A673 (cell line): ENCODE data around the gene NOC4L. TPM values are rescaled to one million over a fixed set of nuclear protein-coding genes. Genes with fewer than 3 reads are reported as not detected.
"Not testable (repeated sequence)": the region's sequence is repeated elsewhere in the genome, so short reads cannot be mapped to it uniquely, and the experiment has no call there.

Experiments used
- BruUV-seq: library from RNA; stranded (reverse); fragments of 400-500 nt; replicated peaks from 2 replicates; lab custom pipeline; 2021; lab: Mats Ljungman, UMichigan
- CTCF ChIA-PET: fragments of 300-600 bp; sonication (Branson Sonifier 250); formaldehyde crosslinking; loops from one replicate; lab custom pipeline; 2022; ENCODE audit warnings: antibody characterized with exemption; lab: Charles Lee
- POLR2A ChIA-PET: fragments of 300-600 bp; sonication (Branson Sonifier 250); formaldehyde crosslinking; loops from one replicate; lab custom pipeline; 2022; ENCODE audit warnings: antibody characterized with exemption; ENCODE audit not compliant: low non-redundant PET; lab: Charles Lee
- DNase-seq: peaks from one replicate; pipeline ENCODE4 v3.0.0-alpha.2; 2015; ENCODE audit warnings: low spot score
- H3K27ac ChIP-seq: fragments of 200-600 bp; sonication (generic); 2 replicates; pipeline ENCODE4 v1.5.1; 2016; ENCODE audit warnings: mixed run types, low read depth, mild to moderate bottlenecking, mixed read lengths, antibody characterized with exemption, low read length; ENCODE audit not compliant: poor library complexity, severe bottlenecking
- H3K27me3 ChIP-seq: fragments of 200-600 bp; sonication (generic); replicated peaks from 2 replicates; pipeline ENCODE4 v1.6.1; 2017; ENCODE audit warnings: mixed run types, low read depth, mild to moderate bottlenecking, mixed read lengths, antibody characterized with exemption, low read length; ENCODE audit not compliant: insufficient read depth, poor library complexity
- H3K36me3 ChIP-seq: fragments of 200-600 bp; sonication (generic); 2 replicates; pipeline ENCODE4 v1.6.1; 2016; ENCODE audit warnings: mixed run types, mild to moderate bottlenecking, mixed read lengths, antibody characterized with exemption, low read length; ENCODE audit not compliant: insufficient read depth, poor library complexity, severe bottlenecking
- H3K4me1 ChIP-seq: fragments of 200-600 bp; sonication (generic); 2 replicates; pipeline ENCODE4 v1.6.1; 2017; ENCODE audit warnings: mixed run types, mild to moderate bottlenecking, mixed read lengths, antibody characterized with exemption, low read length; ENCODE audit not compliant: insufficient read depth, poor library complexity, severe bottlenecking
- H3K4me3 ChIP-seq: fragments of 200-600 bp; sonication (generic); 2 replicates; pipeline ENCODE4 v1.5.1; 2016; ENCODE audit warnings: low read depth, mixed run types, mild to moderate bottlenecking, mixed read lengths, low read length; ENCODE audit not compliant: poor library complexity, severe bottlenecking
- H3K9me3 ChIP-seq: fragments of 200-600 bp; sonication (generic); 2 replicates; pipeline ENCODE4 v1.6.1; 2016; ENCODE audit warnings: mixed run types, low read depth, mild to moderate bottlenecking, mixed read lengths, antibody characterized with exemption, low read length; ENCODE audit not compliant: poor library complexity, severe bottlenecking
- CTCF ChIP-seq: fragments of 300-800, 200-600 bp; sonication (generic); conservative IDR thresholded peaks from 2 replicates; pipeline ENCODE4 v1.5.1; 2017; ENCODE audit warnings: low read depth, mild to moderate bottlenecking, antibody characterized with exemption, low read length, moderate library complexity, mixed read lengths
- EZH2 ChIP-seq: fragments of 200-600 bp; sonication (generic); IDR thresholded peaks from 2 replicates; pipeline ENCODE4 v1.6.1; 2017; ENCODE audit warnings: borderline replicate concordance, low read depth, mild to moderate bottlenecking, mixed read lengths, antibody characterized with exemption, low read length; ENCODE audit not compliant: poor library complexity, severe bottlenecking
- intact Hi-C: fragments of 100-400 bp; cut with micrococcal nuclease; formaldehyde crosslinking; loops from one replicate; pipeline ENCODE4 v1.10.0; 2022; ENCODE audit not compliant: unreplicated experiment
- total RNA-seq: library from RNA; stranded (reverse); gene quantifications from 2 replicates; pipeline ENCODE4 v1.2.3, GENCODE V29; 2021

Gene NOC4L
- total RNA-seq, 1 experiment from 2014 or later, result 46.9 TPM

- BruUV-seq, result no TSS peak
- no peak overlapping the region for H3K4me3 ChIP-seq
- H3K27ac ChIP-seq, result no peak overlapping the region
- ChIA-PET CTCF (no interaction called here), POLR2A (no interaction called here)
- intact Hi-C loops, result no loop called here
- H3K4me1 ChIP-seq, result no peaks in the 10 kb centered on the region
- no peaks in the 10 kb centered on the region for H3K27me3 ChIP-seq
- no peak for TF ChIP-seq EZH2
- no peak for TF ChIP-seq CTCF
- H3K36me3 ChIP-seq, result peaks cover 9% of the 10 kb centered on the region
- no peaks in the 10 kb centered on the region for H3K9me3 ChIP-seq
- no peak for DNase-seq
Observed at GRCh38 chr12:132147423-132148367, 3.4 kb downstream of the NOC4L start.

GRCh38 chr12:132148368-132149045 lies 4.2 kb downstream of the NOC4L start:
- POLR2A ChIA-PET, result no interaction called here
- CTCF ChIA-PET, result no interaction called here

GRCh38 chr12:132149526-132149925 lies 5.3 kb downstream of the NOC4L start:
- BruUV-seq, H3K36me3 ChIP-seq, H3K4me3 ChIP-seq, H3K27ac ChIP-seq, H3K27me3 ChIP-seq, CTCF ChIA-PET, POLR2A ChIA-PET, intact Hi-C loops, H3K4me1 ChIP-seq, H3K9me3 ChIP-seq, DNase-seq: not testable (repeated sequence)

More at GRCh38 chr12:132148368-132149045, 4.2 kb downstream of the NOC4L start:
- no peak overlapping the region for H3K27ac ChIP-seq
- peaks cover 9% of the 10 kb centered on the region for H3K36me3 ChIP-seq
- no peaks in the 10 kb centered on the region for H3K4me1 ChIP-seq
- H3K9me3 ChIP-seq, result no peaks in the 10 kb centered on the region
- TF ChIP-seq CTCF (no peak), EZH2 (no peak)
- no TSS peak for BruUV-seq
- no peak for DNase-seq
- H3K27me3 ChIP-seq, result no peaks in the 10 kb centered on the region
- no peak overlapping the region for H3K4me3 ChIP-seq
- intact Hi-C loops, result no loop called here
